IMR-90 (cell line): Measurements from ENCODE around the gene STAT3. TPM values are rescaled to one million over a fixed set of nuclear protein-coding genes. Genes with fewer than 3 reads are reported as not detected.

ENCODE experiments used
- BHLHE40 ChIP-seq: fragments of 150-350 bp; IDR thresholded peaks from 2 replicates; pipeline ENCODE4 v1.6.1; 2016; ENCODE audit warnings: mild to moderate bottlenecking, low read depth, low read length
- polyA plus RNA-seq, 3 experiments: library from polyadenylated mRNA; depleted of rRNA; stranded (reverse); fragments of >200 nt; gene quantifications; 2 replicates each; pipeline ENCODE4 v1.2.3, GENCODE V29; 2012; ENCODE audit warnings: low replicate concordance in 1 of 3
- total RNA-seq: library from RNA; depleted of rRNA; stranded (reverse); fragments of >200 nt; gene quantifications from 2 replicates; pipeline ENCODE4 v1.2.3, GENCODE V29; 2012
- TF ChIP-seq, protein P1 (sequence below): fragments of 150-350 bp; IDR thresholded peaks from 2 replicates; pipeline ENCODE4 v1.6.1; 2016; ENCODE audit warnings: low read depth, mild to moderate bottlenecking, low read length, moderate library complexity, borderline replicate concordance

STAT3 gene
- total and polyA plus RNA-seq, 2 of the 4 experiments (the other 2 are of a cell fraction), result 47.2 to 66.3 TPM

DNA sequence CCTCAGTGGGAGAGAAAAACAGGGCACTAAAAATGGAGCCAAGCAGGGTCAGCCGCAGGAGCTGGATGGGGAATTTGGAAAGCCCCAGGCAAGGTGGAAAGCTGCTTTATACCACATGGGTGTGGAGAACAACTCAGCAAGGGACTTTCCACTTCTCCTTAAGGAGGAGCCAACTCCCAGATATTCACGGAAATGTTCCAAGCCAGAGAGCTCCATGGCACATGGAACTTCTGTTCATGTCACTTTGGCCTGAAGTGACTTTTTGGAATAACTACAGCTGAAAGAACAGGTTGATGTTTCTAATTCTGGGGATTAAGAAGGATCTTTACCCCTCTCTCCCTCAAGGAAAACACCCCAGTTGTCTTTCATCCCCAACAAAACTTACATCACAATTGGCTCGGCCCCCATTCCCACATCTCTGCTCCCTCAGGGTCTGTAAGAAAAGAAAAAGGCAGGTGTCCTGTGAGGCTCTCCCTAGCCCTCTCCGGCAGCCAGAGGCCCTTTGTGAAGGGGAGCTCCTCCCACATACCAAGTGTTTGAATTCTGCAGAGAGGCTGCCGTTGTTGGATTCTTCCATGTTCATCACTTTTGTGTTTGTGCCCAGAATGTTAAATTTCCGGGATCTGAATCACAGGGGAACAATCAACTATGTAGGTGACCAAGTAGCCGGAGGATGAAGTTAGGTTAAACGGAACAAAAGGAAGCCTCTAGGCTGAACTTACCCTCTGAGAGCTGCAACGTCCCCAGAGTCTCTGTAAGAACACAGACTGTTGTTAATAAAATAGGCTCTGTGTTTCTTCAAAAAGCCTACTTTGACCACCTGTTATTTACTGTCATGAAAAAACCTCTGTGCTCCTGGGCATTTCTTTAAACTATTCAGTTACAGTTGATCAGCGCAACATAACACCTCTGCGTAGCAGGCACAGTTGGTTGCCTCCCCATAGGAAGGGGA is 58.9 kb downstream of the STAT3 start (continued):
- TF ChIP-seq, protein P1, sequence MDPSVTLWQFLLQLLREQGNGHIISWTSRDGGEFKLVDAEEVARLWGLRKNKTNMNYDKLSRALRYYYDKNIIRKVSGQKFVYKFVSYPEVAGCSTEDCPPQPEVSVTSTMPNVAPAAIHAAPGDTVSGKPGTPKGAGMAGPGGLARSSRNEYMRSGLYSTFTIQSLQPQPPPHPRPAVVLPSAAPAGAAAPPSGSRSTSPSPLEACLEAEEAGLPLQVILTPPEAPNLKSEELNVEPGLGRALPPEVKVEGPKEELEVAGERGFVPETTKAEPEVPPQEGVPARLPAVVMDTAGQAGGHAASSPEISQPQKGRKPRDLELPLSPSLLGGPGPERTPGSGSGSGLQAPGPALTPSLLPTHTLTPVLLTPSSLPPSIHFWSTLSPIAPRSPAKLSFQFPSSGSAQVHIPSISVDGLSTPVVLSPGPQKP, result no peak
- TF ChIP-seq BHLHE40, result no peak
